ENCODE results near the gene VDAC1. TPM values are rescaled to one million over a fixed set of nuclear protein-coding genes. Genes with fewer than 3 reads are reported as not detected.

VDAC1 gene
- total and polyA plus RNA-seq, 9 donors = 41.1 to 171 (median 89.9) TPM

DNA sequence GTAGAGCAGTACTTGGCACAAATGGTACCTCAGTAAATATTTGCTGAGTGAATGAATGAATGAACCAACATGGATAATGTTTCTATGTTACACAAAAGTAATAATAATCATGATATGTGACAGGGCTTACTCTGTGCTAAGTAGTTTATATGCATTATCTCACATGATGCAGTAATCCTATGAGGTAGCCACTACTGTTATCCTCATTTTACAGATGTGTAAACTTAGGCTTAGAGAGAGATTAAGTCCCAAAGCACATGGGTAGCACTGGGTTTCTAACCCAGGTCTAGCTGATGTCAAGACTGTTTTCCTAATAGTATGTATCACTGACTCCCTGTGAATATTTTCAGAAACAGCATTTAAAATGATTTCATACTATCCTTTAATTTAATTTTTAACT is 44.1 kb upstream of the VDAC1 start:
- intact Hi-C loops (cut with DNase I) = loop anchor here in 2 of 4 donors (10.0 kb wide), 2 partner anchors 96 to 236 kb away; no protein-coding TSS in a partner anchor
- no peak overlapping the region for H3K27ac ChIP-seq
- H3K36me3 ChIP-seq = no peaks in the 10 kb centered on the region
- no peaks in the 10 kb centered on the region for H3K27me3 ChIP-seq
- TF ChIP-seq, protein P1, sequence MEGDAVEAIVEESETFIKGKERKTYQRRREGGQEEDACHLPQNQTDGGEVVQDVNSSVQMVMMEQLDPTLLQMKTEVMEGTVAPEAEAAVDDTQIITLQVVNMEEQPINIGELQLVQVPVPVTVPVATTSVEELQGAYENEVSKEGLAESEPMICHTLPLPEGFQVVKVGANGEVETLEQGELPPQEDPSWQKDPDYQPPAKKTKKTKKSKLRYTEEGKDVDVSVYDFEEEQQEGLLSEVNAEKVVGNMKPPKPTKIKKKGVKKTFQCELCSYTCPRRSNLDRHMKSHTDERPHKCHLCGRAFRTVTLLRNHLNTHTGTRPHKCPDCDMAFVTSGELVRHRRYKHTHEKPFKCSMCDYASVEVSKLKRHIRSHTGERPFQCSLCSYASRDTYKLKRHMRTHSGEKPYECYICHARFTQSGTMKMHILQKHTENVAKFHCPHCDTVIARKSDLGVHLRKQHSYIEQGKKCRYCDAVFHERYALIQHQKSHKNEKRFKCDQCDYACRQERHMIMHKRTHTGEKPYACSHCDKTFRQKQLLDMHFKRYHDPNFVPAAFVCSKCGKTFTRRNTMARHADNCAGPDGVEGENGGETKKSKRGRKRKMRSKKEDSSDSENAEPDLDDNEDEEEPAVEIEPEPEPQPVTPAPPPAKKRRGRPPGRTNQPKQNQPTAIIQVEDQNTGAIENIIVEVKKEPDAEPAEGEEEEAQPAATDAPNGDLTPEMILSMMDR (IDR thresholded peaks at IDR 0.05) = no peak
- TF ChIP-seq POLR2A (IDR thresholded peaks at IDR 0.05) (no peak), EP300 (IDR thresholded peaks at IDR 0.05) (no peak)
- H3K9me3 ChIP-seq = no peaks in the 10 kb centered on the region
- no peak for DNase-seq
- no peaks in the 10 kb centered on the region for H3K4me1 ChIP-seq (ENCODE audit: insufficient read depth)
- no peak overlapping the region for H3K4me3 ChIP-seq

DNA sequence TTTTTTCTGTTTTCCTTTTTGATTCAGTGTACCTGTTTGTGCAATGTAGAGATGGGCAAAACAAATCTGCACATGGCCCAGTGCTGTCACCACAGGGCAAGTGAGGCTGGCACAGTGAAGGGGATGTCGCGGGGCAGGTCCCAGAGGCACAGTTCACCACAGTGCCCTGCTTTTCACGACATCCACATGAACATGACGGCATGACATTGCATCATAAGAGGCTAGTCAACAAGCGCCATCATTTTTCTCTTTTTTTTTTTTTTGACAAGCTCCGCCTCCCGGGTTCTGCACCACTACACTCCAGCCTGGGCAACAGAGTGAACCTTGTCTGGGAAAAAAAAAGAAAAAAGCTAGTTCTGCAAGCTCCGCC is 42.9 kb upstream of the VDAC1 start:
- 90 to 94% (median 92%) methylated on average over 8 of the region's 8 CpGs for WGBS, 3 donors
- no peak for DNase-seq
- H3K36me3 ChIP-seq = no peaks in the 10 kb centered on the region
- no peak overlapping the region for H3K27ac ChIP-seq
- intact Hi-C loops (cut with DNase I) = loop anchor here in 2 of 4 donors (10.0 kb wide), 2 partner anchors 97 to 237 kb away; no protein-coding TSS in a partner anchor
- TF ChIP-seq POLR2A (IDR thresholded peaks at IDR 0.05) = no peak
- no peak overlapping the region for H3K4me3 ChIP-seq
- H3K9me3 ChIP-seq = no peaks in the 10 kb centered on the region
- H3K4me1 ChIP-seq (ENCODE audit: insufficient read depth) = no peaks in the 10 kb centered on the region
- H3K27me3 ChIP-seq = no peaks in the 10 kb centered on the region

DNA sequence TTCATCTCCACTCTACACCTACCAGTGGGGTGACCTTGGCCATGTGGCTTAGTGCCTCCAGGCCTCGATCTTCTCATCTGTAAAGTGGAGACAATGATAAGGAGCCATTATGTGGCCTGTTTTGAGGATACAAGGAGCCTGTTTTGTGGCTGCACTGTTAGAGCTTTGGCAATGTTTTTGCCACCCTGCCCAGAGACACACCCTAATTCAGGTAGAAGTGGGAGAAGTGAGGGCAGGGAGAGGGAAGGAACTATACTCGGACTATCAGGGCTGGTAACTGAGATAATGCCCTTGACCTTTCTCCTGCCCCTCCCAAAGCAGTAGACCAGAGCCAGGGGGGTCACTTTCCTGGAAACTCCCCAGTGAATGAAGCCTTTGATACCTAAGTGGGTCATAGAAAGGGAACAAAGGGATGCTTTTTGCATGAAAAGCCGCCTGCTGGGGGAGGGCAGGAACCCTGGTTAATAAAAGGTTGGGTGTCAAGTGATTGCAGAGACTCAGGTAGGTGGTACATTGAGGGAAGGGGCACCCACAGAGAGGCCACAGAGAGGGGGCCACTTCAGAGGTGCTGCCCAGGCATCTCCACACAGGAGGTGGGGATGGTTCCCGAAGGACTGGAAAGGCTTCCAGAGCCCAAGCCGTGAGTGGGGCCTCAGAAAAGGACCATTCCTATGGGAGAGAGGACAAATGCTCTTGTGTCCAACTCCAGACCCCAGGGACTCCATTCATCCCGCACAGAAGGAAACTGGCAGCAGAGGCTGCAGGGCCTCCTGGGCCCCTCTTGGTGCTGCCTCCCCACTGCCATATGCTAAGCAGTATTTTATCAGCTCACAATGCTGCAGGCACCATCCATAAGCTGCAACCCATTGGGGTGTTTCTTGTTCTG is 42.3 kb upstream of the VDAC1 start:
- Histone ChIP-seq H3K4me1 (ENCODE audit: insufficient read depth) (no peaks in the 10 kb centered on the region), H3K4me3 (no peak overlapping the region), H3K27ac (no peak overlapping the region), H3K36me3 (no peaks in the 10 kb centered on the region), H3K9me3 (no peaks in the 10 kb centered on the region), H3K27me3 (no peaks in the 10 kb centered on the region)
- 64 to 72% (median 68%) methylated on average over 6 of the region's 6 CpGs for WGBS, 3 donors
- no peak for DNase-seq
- intact Hi-C loops (cut with DNase I) = loop anchor here in 2 of 4 donors (10.0 kb wide), 2 partner anchors 98 to 238 kb away; no protein-coding TSS in a partner anchor
- TF ChIP-seq, protein P1 (IDR thresholded peaks at IDR 0.05) = no peak
- TF ChIP-seq POLR2A (IDR thresholded peaks at IDR 0.05) (no peak), EP300 (IDR thresholded peaks at IDR 0.05) (no peak)

DNA sequence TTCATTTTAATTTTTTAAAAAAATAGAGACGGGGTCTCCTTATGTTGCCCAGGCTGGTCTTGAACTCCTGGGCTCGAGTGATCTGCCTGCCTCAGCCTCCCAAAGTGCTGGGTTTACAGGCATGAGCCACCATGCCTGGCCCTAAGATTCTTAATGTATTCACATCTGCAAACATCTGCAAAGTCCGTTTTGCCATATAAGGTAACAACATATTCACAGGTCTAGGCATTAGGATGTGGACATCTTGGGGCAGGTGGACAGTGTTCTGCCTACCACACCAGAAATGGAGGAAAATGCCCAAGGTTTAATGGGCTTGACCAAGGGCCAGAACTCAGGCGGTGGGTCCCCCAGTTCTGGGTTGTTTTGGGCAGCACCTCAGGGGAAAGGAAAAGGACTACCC is 41.6 kb upstream of the VDAC1 start:
- no peak for DNase-seq
- no peaks in the 10 kb centered on the region for H3K9me3 ChIP-seq
- H3K4me3 ChIP-seq = no peak overlapping the region
- H3K27ac ChIP-seq = no peak overlapping the region
- intact Hi-C loops (cut with DNase I) = loop anchor here in 2 of 4 donors (10.0 kb wide), 2 partner anchors 98 to 238 kb away; no protein-coding TSS in a partner anchor
- H3K27me3 ChIP-seq = no peaks in the 10 kb centered on the region
- no peak for TF ChIP-seq EP300 (IDR thresholded peaks at IDR 0.05)
- TF ChIP-seq, protein P1 (IDR thresholded peaks at IDR 0.05) = no peak
- TF ChIP-seq POLR2A (IDR thresholded peaks at IDR 0.05) = no peak
- WGBS, 3 donors = 80 to 86% (median 86%) methylated on average over 4 of the region's 4 CpGs
- no peaks in the 10 kb centered on the region for H3K4me1 ChIP-seq (ENCODE audit: insufficient read depth)
- no peaks in the 10 kb centered on the region for H3K36me3 ChIP-seq
